Stomach (tissue), 9 donors: ENCODE results near the gene DLG2. TPM values are rescaled to one million over a fixed set of nuclear protein-coding genes. Genes with fewer than 3 reads are reported as not detected.

Source experiments
- DNase-seq, 2 donors: peaks; one replicate each; pipeline versions ENCODE4 v3.0.0 to v3.0.0-alpha.2; 2013 to 2019
- H3K27ac ChIP-seq, 5 donors: fragments of 200-600 bp in 4 of 5; sonication (generic) in 4 of 5; one replicate each; pipeline ENCODE4 v1.5.1; 2013 to 2019; ENCODE audit warnings: mild to moderate bottlenecking in 1 of 5, moderate library complexity in 1 of 5
- H3K27me3 ChIP-seq, 3 donors: fragments of 200-600 bp; sonication (generic); one replicate each; pipeline ENCODE4 v1.5.1; 2017 to 2019; ENCODE audit warnings: mixed run types in 1 of 3
- H3K36me3 ChIP-seq, 4 donors: fragments of 200-600 bp; sonication (generic); 1 replicate in 3 of 4; 2 replicates in 1 of 4; pipeline ENCODE4 v1.5.1; 2016 to 2019
- H3K4me1 ChIP-seq, 4 donors: fragments of 200-600 bp; sonication (generic); one replicate each; pipeline ENCODE4 v1.5.1; 2016 to 2019
- H3K4me3 ChIP-seq, 4 donors: fragments of 200-600 bp; sonication (generic) in 3 of 4; one replicate each; pipeline ENCODE4 v1.5.1; 2016 to 2019; ENCODE audit warnings: mild to moderate bottlenecking in 1 of 4
- H3K9me3 ChIP-seq, 4 donors: fragments of 200-600 bp; sonication (generic); one replicate each; pipeline ENCODE4 v1.5.1; 2016 to 2019
- CTCF ChIP-seq, 7 experiments: fragments of 450-650 bp in 4 of 7; fragments of 200-600 bp in 3 of 7; sonication (generic) in 3 of 7; IDR thresholded peaks; one replicate each; pipeline ENCODE4 v1.5.1; 2016 to 2019; ENCODE audit warnings: antibody characterized with exemption in 7 of 7, control low read depth in 2 of 7, mild to moderate bottlenecking in 1 of 7
- EP300 ChIP-seq: sonication (generic); formaldehyde crosslinking; IDR thresholded peaks from one replicate; pipeline ENCODE4 v1.6.1; 2017; ENCODE audit warnings: antibody characterized with exemption
- POLR2A ChIP-seq, 4 donors: fragments of 450-650 bp; IDR thresholded peaks; one replicate each; pipeline ENCODE4 v1.6.1; 2016; ENCODE audit warnings: antibody characterized with exemption in 4 of 4, control low read depth in 2 of 4, mild to moderate bottlenecking in 1 of 4, moderate library complexity in 1 of 4
- POLR2AphosphoS5 ChIP-seq, 3 donors: sonication (generic); formaldehyde crosslinking; IDR thresholded peaks; one replicate each; pipeline ENCODE4 v1.6.1; 2016; ENCODE audit warnings: antibody characterized with exemption in 3 of 3
- WGBS, 5 donors: extraction: QIAGEN DNeasy Blood & Tissue Kit in 3 of 5; methylation state at CpG; one replicate each; pipeline versions ENCODE4 v1.1.5 to v1.1.7; 2013 to 2018; 5-methylcytosine and 5-hydroxymethylcytosine counted together
- intact Hi-C: fragments of 100-400 bp; cut with DNase I; formaldehyde crosslinking; loops from one replicate; pipeline ENCODE4 v1.15.1; 2023; ENCODE audit warnings: low total_unique reads
- polyA plus RNA-seq, 3 donors: library from polyadenylated mRNA; stranded (reverse); fragments of 200-250 nt; gene quantifications; one replicate each; pipeline ENCODE4 v1.2.3, GENCODE V29; 2013
- total RNA-seq, 5 donors: library from RNA; depleted of rRNA; stranded (reverse); fragments of >200 nt; gene quantifications; one replicate each; pipeline versions ENCODE4 v1.1.0 to v1.2.3, GENCODE V29; 2014 to 2016
- donor health status: healthy with polysubstance abuse.
- donor health status: Bipolar disorder and iron deficiency.
- donor health status: healthy.

Gene DLG2
- total and polyA plus RNA-seq, 8 donors = 1.3 to 19.1 (median 3.5) TPM

- intact Hi-C loops = no loop called here
- no peaks in the 10 kb centered on the region for H3K27me3 ChIP-seq
- H3K36me3 ChIP-seq = no peaks in the 10 kb centered on the region
- no peaks in the 10 kb centered on the region for H3K4me1 ChIP-seq
- peak in 1 of 2 donors; percentile 16 for DNase-seq
- TF ChIP-seq POLR2AphosphoS5 (IDR thresholded peaks at IDR 0.05) = no peak
- no peak for TF ChIP-seq POLR2A (IDR thresholded peaks at IDR 0.05)
- TF ChIP-seq CTCF (IDR thresholded peaks at IDR 0.05) = no peak
- no peak for TF ChIP-seq EP300
- no peaks in the 10 kb centered on the region for H3K9me3 ChIP-seq
- 47 to 74% (median 64%) methylated on average over 2 of the region's 2 CpGs for WGBS, 5 donors
- H3K4me3 ChIP-seq = no peak overlapping the region
- H3K27ac ChIP-seq = no peak overlapping the region
These were observed 1498.3 kb downstream of the DLG2 start for GRCh38 chr11:84128840-84129239.

GRCh38 chr11:84117394-84117793 lies 1509.8 kb downstream of the DLG2 start:
- no peak for DNase-seq
- intact Hi-C loops = no loop called here
- no peaks in the 10 kb centered on the region for H3K4me1 ChIP-seq
- H3K9me3 ChIP-seq = no peaks in the 10 kb centered on the region
- no peak overlapping the region for H3K4me3 ChIP-seq
- WGBS, 5 donors = 12 to 41% (median 22%) methylated on average over 1 of the region's 1 CpG
- no peaks in the 10 kb centered on the region for H3K36me3 ChIP-seq
- no peaks in the 10 kb centered on the region for H3K27me3 ChIP-seq
- TF ChIP-seq EP300 = no peak
- H3K27ac ChIP-seq = no peak overlapping the region

GRCh38 chr11:84106541-84106940 lies 1520.6 kb downstream of the DLG2 start:
- no peaks in the 10 kb centered on the region for H3K4me1 ChIP-seq
- H3K36me3 ChIP-seq = no peaks in the 10 kb centered on the region
- peak in 1 of 2 donors; percentile 28 for DNase-seq
- no peak overlapping the region for H3K4me3 ChIP-seq
- no peak overlapping the region for H3K27ac ChIP-seq
- TF ChIP-seq EP300 = no peak
- TF ChIP-seq POLR2AphosphoS5 (IDR thresholded peaks at IDR 0.05) = no peak
- no peak for TF ChIP-seq CTCF (IDR thresholded peaks at IDR 0.05)
- TF ChIP-seq POLR2A (IDR thresholded peaks at IDR 0.05) = no peak
- no peaks in the 10 kb centered on the region for H3K27me3 ChIP-seq
- no peaks in the 10 kb centered on the region for H3K9me3 ChIP-seq
- intact Hi-C loops = no loop called here

- intact Hi-C loops = no loop called here
These were observed 1522.0 kb downstream of the DLG2 start for GRCh38 chr11:84105148-84105547.

GRCh38 chr11:84103096-84103495 lies 1524.0 kb downstream of the DLG2 start:
- no peaks in the 10 kb centered on the region for H3K4me1 ChIP-seq
- intact Hi-C loops = no loop called here
- H3K27ac ChIP-seq = no peak overlapping the region
- WGBS, 5 donors = 71 to 84% (median 79%) methylated on average over 1 of the region's 1 CpG
- no peaks in the 10 kb centered on the region for H3K36me3 ChIP-seq
- no peak overlapping the region for H3K4me3 ChIP-seq
- no peak for DNase-seq
- no peaks in the 10 kb centered on the region for H3K27me3 ChIP-seq
- H3K9me3 ChIP-seq = no peaks in the 10 kb centered on the region
- TF ChIP-seq POLR2A (IDR thresholded peaks at IDR 0.05) = no peak
- TF ChIP-seq CTCF (IDR thresholded peaks at IDR 0.05) = no peak

More at GRCh38 chr11:84105148-84105547, 1522.0 kb downstream of the DLG2 start:
- TF ChIP-seq CTCF (IDR thresholded peaks at IDR 0.05) (no peak), POLR2AphosphoS5 (IDR thresholded peaks at IDR 0.05) (no peak)
- Histone ChIP-seq H3K4me3 (no peak overlapping the region), H3K27ac (no peak overlapping the region), H3K36me3 (no peaks in the 10 kb centered on the region), H3K27me3 (no peaks in the 10 kb centered on the region), H3K9me3 (no peaks in the 10 kb centered on the region), H3K4me1 (no peaks in the 10 kb centered on the region)
- DNase-seq = no peak
- 83 to 94% (median 85%) methylated on average over 3 of the region's 3 CpGs for WGBS, 5 donors
